Activated naive CD4-positive, alpha-beta T cell (primary cell): ENCODE results near the gene CD27.
"Not testable (repeated sequence)": the region's sequence is repeated elsewhere in the genome, so short reads cannot be mapped to it uniquely, and the experiment has no call there.

Experiments used
- DNase-seq, 4 experiments: peaks; one replicate each; lab custom pipeline; 2025; lab: John Stamatoyannopoulos, UW

CD27 gene

DNA sequence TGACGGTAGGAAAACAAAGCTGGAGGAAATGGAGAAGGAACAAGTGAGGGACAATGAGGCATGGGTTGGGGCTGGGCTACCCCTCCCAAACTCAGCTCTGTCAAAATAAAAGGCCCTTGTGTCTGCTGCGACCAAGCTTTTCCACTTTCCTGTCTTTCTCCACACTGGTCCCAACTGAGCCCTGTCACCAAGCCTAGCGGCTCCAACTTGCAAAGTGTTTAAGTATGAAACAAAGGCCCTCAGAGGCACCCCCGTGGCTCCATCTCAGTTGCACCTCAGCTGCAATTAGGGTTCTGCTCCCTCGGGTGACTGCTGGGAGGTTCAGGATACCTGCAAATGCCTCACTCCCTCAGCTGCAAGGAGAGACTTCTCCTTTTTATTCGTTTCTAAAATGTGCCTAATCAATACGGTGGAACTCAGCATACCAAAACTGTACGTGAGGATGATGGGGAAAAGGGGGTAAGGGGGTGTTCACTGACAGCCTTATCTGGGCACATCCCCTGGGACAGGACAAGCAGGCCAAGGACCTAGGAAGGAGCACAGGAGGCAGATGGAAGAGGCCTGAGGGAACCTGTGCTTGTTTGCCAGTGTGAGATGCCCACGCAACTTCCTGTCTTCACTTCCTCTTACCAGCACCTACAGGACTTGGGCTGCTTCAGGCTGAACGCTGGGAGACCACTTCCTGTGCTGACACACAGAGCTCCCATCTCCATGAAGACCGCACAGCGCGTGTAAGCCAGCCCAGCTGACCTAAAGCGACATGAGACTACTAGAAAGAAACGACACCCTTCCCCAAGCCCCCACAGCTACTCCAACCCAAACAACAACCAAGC lies 16.9 kb downstream of the CD27 start:
- peak in 3 of 4 experiments; percentile 35 to 66 (median 64) for DNase-seq

DNA sequence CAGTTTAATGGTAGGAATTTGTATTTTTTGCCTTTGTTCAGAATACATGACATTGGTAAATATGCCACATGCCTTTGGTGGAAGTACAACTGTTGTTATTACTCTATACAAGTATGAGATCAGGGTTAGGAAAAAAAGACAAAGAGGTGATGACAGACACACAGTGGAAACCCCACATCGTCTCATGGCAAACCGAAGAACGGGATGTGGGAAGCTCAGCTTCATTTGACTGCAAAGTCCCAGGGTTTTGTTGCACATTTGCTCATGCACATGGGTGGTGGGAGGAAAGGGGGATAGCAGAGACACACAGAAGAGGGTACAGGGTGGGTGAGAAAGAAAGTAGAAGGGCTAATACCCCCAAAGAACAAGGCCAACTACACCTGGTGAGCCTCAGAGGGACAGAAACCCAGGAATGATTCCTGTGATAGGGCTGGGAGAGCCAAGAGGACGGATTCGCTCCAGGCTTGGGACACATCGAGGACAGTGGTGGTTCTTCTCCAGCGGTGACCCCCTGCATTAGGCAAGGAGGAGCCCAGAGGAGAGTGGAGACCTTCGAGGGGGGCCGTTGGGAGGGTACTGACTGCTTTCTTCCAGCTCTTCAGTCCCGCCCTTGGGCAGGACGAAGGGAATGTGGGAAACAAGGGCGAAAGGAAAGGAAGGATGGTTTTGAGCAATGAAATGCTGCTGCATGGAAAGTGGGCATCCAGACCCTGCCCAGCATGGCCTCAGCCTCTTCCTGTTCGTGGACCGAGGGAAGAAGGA lies 17.7 kb downstream of the CD27 start:
- no peak for DNase-seq

DNA sequence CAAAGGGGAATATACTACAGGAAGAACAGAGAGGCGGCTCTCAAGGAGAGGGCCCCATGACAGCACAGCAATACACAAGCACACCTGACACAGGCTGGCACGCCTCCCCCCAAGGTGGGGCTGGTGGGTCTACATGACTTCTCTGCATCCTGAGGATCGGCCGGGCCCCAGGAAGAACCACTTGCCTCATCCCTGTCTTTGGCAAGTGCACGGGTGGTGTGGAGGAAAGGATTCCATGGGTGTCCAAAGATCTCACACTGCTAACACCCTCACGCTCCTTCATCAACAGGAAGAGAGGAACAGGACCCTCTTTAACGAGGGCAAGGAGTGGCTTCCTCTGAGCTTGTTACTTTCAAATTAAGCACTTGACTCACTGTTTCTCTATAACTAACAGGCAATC lies 18.5 kb downstream of the CD27 start:
- peak in 1 of 4 experiments; percentile 23 for DNase-seq

DNA sequence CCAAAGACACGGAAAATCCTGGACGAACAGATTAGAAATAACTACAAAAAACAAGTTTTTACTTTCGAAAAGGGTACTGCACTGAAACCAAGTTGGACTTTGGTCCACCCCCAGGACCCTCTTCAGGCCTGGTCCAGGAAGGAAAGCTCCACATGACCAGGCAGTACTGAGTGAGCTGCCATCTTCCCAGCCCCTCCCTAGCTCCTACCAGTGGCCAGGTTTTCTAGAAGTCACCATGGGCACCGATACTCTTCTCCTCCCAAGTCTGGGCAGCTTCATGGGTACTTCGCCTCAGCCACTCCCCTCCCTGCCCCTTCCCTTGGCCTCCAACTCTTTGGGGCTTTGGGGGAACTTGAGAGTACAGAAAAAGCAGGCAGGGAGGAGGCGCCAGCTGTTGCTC lies 19.1 kb downstream of the CD27 start:
- no peak for DNase-seq

DNA sequence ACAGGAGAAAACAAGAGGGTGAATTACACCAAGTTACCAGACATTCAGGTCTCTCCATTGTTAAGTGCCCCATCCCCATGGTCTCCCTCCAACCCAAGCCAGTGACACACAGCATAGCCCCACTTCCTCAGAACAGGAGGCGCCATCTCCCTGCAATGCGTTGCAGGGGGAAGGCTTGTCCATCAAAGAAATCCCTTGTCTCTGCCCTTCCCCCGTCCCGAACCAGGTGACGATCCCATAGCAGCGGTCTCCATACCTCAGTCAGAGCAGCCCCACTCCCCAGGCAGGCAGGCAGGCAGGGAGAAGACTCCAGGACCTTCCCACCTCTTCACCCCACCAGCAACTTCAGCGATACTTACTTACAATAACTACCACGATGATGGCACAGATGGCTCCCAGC lies 19.8 kb downstream of the CD27 start:
- DNase-seq: no peak

DNA sequence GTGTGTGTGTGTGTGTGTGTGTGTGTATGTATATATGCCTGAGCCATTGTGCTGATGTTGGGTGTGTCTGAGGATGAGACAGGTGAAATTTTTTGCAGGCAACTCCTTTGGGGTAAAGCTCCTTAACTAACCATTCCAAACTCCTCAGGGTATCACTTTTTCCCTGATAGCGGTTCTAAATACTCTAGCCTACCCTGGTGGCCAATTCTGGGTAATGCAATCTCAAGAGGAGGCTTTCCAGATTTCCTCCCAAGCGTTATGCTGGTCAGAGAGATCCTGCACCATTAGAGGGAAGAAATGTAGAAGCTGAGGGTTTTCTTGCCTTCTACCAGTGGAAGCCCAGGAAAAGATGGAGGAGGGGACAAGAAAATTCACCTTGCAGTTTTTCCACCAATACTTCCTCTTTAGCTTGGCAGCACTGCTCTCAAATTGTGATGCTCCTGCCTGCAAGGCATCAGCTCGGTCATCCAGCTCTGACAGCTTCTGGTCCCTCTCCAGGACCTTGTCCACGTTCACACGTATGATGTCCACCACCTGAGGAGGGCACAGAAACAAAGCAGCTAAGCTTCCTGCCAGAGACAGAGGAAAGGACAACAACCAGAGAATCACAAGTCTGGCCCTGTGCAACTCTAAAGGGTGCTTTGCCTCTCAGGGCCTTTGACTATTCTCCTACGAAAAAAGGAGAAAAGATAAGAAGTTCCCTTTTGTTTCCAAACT lies 20.9 kb downstream of the CD27 start:
- DNase-seq: no peak

DNA sequence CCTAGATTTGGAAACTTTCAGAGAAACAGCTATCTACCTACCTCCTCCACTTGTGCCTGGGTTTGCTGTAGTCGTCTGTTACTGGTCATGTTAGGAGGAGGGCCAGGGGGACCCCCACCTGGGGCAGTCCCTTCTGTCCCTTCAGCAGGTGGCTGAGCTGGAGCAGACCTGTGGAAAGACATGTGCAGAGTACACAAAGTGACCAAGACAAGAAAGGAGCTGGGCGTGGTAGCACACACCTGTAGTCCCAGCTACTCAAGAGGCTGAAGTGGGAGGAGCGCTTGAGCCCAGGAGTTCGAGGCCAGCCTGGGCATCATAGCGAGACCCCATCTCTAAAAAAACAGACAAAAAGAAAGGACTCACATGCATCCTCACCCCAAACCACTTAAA lies 21.4 kb downstream of the CD27 start:
- no peak for DNase-seq

DNA sequence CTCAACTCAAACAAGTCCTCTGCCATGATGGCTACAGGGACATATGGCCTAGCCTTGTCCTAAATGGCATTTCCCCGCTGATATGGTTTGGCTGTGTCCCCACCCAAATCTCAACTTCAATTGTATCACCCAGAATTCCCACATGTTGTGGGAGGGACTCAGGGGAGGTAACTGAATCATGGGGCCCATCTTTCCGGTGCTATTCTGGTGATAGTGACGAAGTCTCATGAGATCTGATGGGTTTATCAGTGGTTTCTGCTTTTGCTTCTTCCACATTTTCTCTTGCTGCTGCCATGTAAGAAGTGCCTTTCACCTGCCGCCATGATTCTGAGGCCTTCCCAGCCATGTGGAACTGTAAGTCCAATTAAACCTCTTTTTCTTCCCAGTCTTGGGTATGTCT lies 22.0 kb downstream of the CD27 start:
- DNase-seq: not testable (repeated sequence)

DNA sequence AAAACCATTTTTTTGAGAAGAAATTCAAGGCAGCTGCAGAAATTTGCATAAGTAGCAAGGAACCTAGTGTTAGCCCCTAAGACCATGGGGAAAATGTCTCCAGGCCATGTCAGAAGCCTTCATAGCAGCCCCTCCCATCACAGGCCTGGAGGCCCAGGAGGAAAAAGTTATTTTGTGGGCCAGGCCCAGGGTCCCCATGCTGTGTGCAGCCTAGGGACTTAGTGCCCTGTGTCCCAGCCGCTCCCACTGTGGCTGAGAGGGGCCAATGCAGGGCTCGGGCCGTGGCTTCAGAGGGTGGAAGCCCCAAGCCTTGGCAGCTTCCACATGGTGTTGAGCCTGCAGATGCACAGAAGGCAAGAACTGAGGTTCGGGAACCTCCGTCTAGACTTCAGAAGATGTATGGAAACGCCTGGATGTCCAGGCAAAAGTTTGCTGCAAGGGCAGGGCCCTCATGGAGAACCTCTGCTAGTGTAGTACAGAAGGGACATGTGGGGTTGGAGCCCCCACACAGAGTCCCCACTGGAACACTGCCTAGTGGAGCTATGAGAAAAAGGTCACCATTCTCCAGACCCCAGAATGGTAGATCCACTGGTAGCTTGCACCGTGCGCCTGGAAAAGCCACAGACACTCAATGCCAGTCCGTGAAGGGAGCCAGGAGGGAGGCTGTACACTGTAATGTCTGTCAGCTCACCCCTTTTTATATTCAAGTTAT lies 23.0 kb downstream of the CD27 start:
- not testable (repeated sequence) for DNase-seq

DNA sequence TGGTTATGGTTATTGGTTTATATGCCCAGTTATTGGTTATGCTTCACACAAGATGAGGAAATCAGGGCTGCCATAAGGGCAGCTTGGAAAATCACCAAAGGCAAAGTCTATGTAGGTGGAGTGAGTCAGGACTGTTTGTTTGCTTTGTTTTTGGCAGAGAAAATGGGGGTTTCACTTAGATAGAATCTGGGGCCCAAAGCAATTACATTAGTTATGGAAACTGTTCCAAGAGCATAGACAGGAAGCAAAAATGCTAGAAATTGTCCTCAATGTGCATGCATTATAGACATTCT lies 23.5 kb downstream of the CD27 start:
- no peak for DNase-seq

DNA sequence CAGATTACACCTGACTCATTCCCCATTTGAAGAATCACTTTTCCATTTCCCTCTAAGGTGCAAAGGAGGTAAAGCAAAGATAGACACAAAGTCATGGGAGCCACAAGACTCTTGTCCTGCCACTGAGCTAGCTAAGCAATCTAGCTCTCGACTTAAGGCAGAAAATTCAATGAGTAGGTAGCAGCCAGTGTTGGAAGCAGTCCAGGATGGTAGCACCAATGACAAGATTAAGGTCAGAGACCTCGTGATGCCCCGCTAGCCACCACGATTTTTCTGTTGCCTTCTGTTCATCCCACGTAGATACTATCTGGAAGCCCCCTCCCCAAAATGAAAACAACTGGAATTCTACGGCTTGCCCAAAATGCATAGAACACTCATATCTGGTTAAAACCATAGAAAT lies 24.3 kb downstream of the CD27 start:
- no peak for DNase-seq

DNA sequence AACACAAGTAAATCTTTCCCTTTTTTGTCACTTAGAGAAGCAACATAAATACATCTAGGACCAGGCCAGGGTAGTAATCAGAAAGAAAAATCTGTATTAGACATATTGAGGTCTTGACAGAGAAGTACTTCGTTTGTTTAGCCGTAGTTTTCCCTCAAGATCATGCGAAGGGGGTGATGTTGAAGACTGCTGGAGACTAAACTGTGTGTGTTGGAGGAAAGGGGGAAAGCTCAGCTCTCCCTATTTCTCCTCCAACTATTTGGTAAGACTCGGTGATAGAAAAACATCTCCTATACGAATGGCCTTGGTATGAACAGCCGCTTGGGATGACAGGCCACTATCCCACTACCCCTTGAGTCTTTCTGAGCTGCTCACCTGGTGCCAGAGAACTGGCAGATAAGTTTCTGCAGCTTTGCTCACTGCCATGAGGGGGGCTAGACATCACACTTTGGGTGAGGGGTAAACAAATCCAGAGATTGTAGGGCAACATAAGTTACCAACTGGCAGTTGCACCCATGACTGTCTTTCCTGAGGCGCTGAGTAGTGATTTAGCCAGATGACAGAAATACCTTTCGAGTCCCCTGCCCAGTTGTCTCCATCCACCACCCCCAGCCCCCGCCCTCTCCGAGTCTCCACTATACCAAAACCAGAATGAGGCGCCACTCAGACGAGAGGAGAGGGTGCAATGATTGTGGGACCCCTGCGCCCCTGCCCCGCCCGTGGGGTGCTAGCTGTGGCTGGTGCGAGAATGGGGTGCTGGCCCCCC lies 25.0 kb downstream of the CD27 start:
- no peak for DNase-seq

DNA sequence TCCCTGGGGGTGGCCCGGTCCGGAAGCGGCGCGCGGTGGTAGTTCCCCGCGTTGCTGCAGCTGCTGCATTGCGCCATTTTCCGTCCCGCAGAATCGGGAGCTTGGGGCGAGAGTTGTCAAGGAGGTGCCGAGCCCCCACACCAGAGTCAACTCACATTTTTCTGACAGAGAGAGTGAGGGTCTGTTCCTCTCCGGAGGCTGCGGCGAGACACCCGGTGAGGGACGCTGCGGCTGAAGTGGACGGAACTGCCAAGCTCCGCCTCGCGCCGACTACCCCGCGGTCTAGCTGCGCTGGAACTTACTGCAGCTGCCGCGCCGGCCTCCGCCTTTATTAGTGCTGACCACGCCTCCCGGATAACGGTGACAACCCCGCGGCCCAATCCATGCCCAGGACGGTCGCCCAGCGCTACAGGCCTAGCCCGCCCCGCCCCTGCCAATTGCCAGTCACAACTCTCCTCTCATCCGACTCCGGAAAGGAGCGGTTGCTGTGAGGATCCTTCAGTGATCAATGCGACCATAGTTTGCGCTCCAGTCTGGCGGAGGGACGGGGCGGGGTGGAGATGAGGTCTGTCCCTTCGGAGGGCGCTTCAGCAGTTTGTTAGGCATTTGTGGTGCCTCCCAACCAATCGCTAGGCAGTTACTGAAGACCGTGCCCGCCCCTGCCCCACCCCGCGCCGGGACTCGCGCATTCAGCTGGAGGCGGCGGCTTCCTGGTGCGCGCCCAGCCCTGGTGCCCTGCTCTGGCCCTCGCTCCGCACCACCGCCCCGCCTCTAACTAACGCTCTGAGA lies 25.8 kb downstream of the CD27 start, which contains the start of gene VAMP1:
Gene VAMP1, minus strand, starts transcription at position 303 of the 789 bp plus-strand sequence. Its CDS starts 146 bp downstream, at position 157.
- peak; percentile 92 to 96 (median 94) for DNase-seq

DNA sequence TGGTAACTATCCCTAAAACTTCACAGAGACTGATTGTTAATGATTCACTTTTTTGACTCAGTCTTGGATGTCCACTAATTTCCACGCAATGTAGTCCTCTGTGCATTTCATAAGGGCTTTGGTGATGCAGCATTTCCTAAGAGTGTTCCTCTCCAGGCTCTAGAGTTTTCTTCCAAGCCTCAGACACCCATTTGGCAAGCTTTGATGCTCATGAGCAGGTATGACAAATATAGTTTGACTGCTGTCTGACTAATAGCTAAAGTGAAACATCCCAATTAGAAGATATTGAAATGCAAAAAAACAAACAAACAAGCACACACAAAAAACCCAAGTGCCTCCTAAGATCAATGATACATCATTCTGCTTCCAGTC lies 27.2 kb downstream of the CD27 start:
- DNase-seq: no peak

DNA sequence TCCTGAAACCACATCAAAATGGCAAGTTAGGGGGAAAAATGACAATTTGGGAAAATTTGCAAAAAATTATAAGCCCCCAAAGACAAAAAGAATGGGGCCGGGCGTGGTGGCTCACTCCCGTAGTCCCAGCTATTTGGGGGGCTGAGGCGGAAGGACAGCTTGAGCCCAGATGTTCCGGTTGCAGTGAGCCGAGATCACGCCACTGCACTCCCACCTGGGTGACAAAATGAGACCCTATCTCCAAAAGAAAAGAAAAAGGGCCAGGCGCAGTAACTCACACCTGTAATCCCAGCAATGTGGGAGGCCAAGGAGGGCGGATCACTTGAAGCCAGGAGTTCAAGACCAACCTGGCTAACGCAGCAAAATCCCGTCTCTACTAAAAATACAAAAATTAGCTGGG lies 27.7 kb downstream of the CD27 start:
- DNase-seq: no peak

DNA sequence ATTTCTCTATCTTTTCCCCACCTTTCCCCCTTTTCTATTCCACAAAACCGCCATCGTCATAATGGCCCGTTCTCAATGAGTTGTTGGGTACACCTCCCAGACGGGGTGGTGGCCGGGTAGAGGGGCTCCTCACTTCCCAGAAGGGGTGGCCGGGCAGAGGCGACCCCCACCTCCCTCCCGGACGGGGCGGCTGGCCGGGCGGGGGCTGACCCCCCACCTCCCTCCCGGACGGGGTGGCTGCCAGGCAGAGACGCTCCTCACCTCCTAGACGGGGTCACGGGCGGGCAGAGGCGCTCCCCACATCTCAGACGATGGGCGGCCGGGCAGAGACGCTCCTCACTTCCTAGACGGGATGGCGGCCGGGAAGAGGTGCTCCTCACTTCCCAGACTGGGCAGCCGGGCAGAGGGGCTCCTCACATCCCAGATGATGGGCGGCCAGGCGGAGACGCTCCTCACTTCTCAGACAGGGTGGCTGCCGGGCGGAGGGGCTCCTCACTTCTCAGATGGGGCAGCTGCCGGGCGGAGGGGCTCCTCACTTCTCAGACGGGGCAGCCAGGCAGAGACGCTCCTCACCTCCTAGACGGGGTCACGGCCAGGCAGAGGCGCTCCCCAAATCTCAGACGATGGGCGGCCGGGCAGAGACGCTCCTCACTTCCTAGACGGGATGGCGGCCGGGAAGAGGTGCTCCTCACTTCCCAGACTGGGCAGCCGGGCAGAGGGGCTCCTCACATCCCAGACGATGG lies 30.6 kb downstream of the CD27 start:
- not testable (repeated sequence) for DNase-seq

DNA sequence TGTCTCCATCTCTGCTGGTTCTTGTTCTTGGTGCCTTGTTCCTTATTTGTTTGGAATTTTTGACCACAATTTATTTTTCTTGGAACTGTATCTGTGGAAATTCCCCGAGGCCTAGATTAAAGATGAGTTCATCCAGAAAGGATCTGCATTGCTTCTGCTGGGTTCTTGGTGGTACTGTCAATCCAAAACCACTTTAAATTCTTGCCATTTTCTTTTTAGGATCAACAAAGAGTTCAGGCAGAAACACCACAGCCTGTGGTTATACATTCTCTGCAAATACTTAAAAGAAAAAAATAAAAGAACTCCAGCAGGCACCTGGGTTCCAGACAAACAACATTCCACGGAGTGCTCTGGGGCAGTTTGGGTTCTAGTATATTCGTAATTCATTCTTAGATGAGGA lies 31.7 kb downstream of the CD27 start:
- DNase-seq: no peak

DNA sequence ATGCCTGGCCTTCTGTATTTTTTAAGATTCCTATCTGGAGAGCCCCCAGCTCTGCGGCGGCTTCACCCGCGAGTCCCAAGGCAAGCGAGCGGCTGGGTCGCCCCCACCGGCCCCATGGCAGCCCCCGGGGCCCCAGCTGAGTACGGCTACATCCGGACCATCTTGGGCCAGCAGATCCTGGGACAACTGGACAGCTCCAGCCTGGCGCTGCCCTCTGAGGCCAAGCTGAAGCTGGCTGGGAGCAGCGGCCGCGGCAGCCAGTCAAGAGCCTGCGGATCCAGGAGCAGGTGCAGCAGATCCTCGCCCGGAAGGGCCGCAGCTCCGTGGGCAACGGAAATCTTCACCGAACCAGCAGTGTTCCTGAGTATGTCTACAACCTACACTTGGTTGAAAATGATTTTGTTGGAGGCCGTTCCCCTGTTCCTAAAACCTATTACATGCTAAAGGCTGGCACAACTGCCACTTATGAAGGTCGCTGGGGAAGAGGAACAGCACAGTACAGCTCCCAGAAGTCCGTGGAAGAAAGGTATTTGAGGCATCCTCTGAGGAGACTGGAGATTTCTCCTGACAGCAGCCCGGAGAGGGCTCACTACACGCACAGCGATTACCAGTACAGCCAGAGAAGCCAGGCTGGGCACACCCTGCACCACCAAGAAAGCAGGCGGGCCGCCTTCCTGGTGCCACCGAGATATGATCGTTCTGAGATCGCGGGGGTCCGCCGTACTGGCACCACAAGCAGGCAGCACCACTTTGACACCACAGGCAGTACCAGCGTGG lies 33.0 kb downstream of the CD27 start:
- not testable (repeated sequence) for DNase-seq

DNA sequence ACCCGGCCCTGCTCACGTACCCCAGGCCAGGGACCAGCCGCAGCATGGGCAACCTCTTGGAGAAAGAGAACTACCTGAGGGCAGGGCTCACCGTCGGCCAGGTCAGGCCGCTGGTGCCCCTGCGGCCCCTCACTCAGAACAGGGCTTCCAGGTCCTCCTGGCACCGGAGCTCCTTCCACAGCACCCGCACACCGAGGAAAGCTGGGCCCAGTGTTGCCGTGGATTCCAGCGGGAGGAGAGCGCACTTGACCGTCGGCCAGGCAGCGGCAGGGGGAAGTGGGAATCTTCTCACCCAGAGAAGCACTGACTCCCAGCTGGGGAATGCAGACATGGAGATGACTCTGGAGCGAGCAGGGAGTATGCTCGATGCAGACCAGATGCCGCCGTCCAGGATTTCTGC lies 33.7 kb downstream of the CD27 start:
- DNase-seq: no peak
